Stimulated activated CD8-positive, alpha-beta memory T cell treated with anti-CD3 and anti-CD28 coated beads, Interleukin-7, amount 100 ng/mL, for 4 hours (primary cell): ENCODE measurements around the gene DNAI4.
"Not testable (repeated sequence)": the region's sequence is repeated elsewhere in the genome, so short reads cannot be mapped to it uniquely, and the experiment has no call there.

Source experiments
- DNase-seq, 2 donors: peaks; one replicate each; pipeline ENCODE4 v3.0.0-alpha.2; 2020; ENCODE audit warnings: low read depth in 2 of 2

Gene DNAI4

DNA sequence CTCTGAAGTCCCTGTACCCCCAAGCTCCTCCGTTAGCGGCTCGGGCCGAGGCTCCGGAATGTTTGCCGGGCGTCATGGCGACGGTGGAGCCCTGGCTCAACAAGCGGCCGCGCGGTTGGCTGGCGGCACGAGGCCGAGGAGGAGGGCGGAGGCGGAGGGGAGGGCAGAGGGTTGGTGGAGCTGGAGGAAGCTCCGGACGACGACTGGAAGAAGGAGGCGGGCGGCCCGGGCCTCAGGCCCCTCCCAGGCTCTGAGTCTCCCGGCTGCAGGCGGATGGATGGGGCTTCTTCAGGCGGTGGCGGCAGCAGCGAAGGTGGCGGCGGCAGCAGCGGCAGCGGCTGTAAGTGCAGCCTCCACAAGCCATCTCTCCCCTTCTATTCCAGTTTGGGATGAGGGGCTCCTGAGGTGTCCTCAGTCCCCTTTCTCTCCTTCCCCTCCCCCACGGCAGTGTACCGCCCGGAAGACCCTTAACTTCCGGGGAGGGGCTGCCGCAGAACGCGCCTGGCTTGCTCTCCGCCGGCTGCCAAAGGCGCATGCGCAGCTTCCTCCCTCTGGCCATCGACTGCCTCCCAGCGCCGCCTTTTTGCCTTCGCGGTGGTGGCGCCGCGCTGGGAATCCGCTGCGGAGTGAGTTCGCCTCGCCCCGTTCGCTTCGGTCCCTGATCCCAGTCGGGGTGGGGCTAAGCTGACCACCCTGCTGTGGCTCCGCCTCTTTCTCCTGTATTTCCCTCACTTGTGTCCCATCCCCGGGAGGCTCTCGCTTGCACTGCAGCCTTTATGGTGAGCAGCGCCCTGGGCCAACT, at the start of gene DNAI4, which contains the start of gene MIER1:
Gene DNAI4 (minus strand): TSS at position 101 of the 802 bp plus-strand sequence. CDS start 25 bp downstream, at position 76.
Gene MIER1 (plus strand): TSS at position 235 of the 802 bp plus-strand sequence. CDS start 39 bp downstream, at position 274.
- DNase-seq = peak; percentile 92 to 97

GRCh38 chr1:66968574-66968973, 43.9 kb upstream of the DNAI4 start:
- DNase-seq = no peak

DNA sequence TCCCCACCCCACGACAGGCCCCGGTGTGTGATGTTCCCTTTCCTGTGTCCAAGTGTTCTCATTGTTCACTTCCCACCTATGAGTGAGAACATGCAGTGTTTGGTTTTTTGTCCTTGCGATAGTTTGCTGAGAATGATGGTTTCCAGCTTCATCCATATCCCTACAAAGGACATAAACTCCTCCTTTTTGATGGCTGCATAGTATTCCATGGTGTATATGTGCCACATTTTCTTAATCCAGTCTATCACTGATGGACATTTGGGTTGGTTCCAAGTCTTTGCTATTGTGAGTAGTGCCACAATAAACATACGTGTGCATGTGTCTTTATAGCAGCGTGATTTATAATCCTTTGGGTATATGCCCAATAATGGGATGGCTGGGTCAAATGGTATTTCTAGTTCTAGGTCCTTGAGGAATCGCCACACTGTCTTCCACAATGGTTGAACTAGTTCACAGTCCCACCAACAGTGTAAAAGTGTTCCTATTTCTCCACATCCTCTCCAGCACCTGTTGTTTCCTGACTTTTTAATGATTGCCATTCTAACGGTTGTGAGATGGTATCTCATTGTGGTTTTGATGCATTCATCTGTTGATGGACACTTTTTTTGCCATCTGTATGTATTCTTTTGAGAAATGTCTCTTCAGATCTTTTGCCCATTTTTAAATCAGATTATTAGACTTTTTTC, 41.7 kb upstream of the DNAI4 start:
- DNase-seq = not testable (repeated sequence)

DNA sequence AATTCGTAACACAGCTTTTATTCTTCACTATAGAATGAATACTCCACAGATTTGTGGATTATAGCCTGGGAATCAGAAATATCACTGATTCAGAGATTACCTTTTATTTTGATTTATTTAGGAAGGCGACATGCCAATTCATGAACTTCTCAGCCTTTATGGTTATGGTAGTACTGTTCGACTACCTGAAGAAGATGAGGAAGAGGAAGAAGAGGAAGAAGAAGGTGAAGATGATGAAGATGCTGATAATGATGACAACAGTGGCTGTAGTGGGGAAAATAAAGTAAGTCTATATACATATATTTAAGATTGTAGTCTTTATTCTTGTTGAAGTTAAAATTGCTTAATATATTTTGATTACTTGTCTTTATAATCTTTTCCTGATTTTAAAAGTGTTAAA, 33.3 kb upstream of the DNAI4 start:
- DNase-seq = no peak

- DNase-seq = no peak
Measured at GRCh38 chr1:66954208-66954607, 29.6 kb upstream of the DNAI4 start.

GRCh38 chr1:66951513-66951912, 26.9 kb upstream of the DNAI4 start:
- DNase-seq = no peak

GRCh38 chr1:66947267-66947666, 22.6 kb upstream of the DNAI4 start:
- DNase-seq = no peak

DNA sequence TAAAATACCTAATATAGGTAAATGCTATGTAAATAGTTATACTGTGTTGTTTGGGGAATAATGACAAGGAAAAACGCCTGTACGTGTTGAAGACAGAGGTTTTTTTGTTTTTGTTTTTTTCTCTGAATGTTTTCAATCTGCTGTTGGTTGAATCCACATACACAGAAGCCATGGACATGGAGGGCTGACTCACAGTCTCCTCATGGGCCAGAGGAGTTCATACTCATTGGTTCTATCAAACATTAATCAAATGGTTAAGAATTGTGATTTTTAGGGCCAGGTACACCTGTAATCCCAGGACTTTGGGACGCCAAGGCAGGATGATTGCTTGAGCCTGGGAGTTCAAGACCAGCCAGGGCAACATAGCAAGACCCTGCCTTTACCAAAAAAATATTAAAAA, 20.7 kb upstream of the DNAI4 start:
- DNase-seq = no peak

GRCh38 chr1:66944330-66945274, 19.9 kb upstream of the DNAI4 start:
- no peak for DNase-seq

- no peak for DNase-seq
Measured at GRCh38 chr1:66943361-66943969, 18.8 kb upstream of the DNAI4 start.

GRCh38 chr1:66940981-66941380, 16.3 kb upstream of the DNAI4 start:
- no peak for DNase-seq

- DNase-seq = no peak
Measured at GRCh38 chr1:66938613-66939012, 14.0 kb upstream of the DNAI4 start.

DNA sequence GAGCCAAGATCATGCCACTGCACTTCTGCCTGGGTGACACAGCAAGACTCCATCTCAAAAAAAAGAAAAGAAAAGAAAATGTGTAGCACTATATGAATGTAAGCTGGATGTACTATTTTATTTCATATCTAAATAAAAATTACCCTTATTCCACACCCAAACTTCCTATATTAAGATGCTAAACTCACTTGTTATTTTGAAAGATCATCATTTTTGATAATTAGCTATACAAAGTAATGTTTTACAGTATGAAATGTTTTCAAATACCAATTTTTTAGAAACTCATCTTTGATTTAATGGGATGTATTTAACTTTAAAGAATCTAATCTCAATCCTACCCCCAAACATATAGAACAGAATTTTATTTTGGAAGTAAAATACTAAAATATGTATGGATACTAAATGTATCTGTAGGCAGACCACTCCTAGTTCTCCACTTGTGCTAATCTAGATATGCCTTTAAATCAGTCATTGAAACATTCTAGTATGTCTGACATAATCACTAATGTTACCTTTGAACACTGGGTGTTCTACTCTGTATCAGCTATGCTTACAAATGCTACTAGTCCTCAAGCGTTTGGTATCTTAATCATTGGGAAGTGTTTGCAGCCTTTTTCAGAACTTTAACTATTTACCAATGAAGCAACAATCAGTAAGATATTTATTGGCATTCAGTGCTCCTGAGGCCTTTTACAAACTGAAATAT, 13.0 kb upstream of the DNAI4 start:
- DNase-seq = no peak

DNA sequence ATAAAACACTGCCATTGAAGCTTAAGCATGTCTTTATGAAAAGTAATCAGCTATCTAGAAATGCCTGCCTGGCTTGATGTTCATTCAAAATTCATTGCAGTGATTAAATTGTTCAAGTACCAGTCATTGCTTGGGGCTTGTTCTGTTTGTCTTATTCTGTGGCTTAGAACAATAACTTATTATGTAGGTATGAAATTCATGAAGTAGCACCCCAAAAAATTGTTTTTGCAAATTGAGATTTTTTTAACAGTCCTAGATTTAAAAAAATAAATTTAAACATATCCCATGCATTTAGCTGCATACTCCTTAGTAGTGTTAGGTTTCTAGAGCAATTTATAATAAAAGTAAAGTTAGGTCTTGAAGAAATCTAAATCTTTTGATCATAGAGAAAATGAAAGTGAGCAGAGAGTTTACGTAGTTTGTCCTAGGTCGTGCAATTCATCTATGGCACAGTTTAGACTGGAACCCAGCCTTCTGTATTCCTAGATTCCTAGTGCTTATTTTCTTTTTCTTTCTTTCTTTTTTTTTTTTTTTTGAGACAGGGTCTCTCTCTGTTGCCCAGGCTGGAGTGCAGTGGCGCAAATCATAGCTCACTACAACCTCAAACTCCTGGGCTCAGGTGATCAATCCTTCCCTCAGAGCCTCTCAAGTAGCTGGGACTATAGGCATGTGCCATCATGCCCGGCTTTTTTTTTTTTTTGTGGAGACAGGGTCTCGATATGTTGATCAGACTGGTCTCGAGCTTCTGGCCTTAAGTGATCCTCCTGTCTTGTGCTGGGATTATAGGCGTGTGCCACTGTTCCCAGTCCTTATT, 9.4 kb upstream of the DNAI4 start:
- no peak for DNase-seq

DNA sequence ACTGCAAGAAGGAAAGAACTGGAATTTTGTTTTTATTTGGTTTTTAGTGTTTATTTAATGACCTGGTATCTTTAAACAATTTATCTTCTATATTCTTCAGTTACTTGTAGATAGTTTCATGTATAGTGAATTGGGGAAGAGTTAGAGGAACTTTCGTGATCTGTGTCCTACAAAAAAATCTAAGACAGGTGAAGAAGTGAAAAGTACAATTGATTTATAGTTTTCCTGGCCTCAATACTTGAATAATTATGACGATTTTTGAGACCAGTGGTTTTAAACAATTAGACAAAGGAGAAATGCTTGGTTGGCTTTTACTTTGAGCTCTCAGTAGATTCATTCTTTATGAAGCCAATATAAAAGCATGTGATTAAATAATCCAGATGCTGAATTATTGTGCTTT, 7.6 kb upstream of the DNAI4 start:
- DNase-seq = no peak

- no peak for DNase-seq
Measured at GRCh38 chr1:66931590-66931989, 6.9 kb upstream of the DNAI4 start.

- DNase-seq = no peak
Measured at GRCh38 chr1:66930823-66931174, 6.1 kb upstream of the DNAI4 start.

DNA sequence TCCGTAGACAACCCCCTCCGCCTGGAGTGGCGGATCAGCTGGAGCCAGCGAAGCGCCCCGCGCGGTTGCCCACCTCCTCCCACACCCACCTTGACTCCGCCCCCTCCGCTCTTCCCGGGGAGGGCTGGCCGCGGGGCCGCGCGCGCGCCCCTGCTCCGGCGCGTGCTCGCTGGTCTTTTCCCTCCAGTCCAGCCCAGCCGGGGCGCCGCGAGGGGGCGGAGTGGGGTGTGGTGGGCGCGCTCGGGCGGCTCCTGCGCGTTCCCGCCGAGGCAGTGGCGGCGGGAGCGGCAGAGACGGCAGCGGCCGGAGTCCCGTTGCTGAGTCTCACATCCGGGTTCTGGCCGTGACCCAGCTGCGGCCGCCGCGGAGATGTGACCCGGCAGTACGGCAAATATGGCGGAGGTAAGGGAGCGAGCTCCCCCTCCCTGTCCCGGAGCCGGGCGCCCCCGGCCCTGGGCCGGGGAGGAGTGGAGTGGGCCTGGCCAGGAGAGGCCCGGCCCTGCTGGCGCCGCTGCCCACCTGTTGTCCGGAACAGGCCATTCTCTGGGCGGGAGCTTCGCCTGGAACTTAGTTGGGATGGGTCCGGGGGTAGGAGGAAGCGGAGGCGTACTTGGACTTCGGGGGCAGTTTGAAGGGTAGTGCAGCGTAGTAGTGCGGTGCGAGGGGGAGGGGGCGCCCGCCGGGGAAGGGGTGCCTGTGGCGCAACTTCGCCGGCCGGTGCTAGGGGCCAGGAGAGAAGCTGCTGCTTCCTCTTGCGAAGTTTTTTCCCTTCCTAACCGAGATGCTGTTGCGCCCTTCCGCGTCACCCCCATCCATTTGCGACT, 5.6 kb upstream of the DNAI4 start:
- DNase-seq = peak; percentile 85 to 94

DNA sequence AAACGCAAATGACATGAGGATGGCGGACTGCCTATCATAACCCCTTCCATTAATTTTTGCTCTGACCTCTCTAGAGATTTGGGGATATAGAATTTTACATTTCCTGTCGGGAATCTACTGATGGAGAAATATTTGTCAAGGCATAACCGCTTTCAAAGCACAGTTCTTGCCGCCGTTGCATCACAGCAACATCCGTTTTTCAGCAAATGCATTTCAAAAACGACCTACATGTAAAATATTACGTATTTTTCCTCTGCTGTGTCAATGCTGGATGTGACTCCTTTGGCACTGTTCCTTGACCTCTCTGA, 5.0 kb upstream of the DNAI4 start:
- DNase-seq = no peak
